GM13976 (cell line): ENCODE data around the gene KIFC1.

Source experiments
- DNase-seq: peaks from one replicate; pipeline ENCODE4 v3.0.0; 2012; ENCODE audit warnings: low spot score
- CTCF ChIP-seq: IDR thresholded peaks from 2 replicates; pipeline ENCODE4 v1.5.1; 2012; ENCODE audit warnings: borderline replicate concordance, mild to moderate bottlenecking; ENCODE audit not compliant: insufficient read depth; ENCODE audit errors: extremely low read depth, missing control alignments, control extremely low read depth
- in situ Hi-C: fragments of 300-500 bp; cut with MboI; formaldehyde crosslinking; loops from one replicate; pipeline ENCODE4 v1.12.0; 2022; ENCODE audit warnings: low sequenced_read_pairs, mixed read lengths, inconsistent platforms; ENCODE audit not compliant: unreplicated experiment

KIFC1 gene

DNA sequence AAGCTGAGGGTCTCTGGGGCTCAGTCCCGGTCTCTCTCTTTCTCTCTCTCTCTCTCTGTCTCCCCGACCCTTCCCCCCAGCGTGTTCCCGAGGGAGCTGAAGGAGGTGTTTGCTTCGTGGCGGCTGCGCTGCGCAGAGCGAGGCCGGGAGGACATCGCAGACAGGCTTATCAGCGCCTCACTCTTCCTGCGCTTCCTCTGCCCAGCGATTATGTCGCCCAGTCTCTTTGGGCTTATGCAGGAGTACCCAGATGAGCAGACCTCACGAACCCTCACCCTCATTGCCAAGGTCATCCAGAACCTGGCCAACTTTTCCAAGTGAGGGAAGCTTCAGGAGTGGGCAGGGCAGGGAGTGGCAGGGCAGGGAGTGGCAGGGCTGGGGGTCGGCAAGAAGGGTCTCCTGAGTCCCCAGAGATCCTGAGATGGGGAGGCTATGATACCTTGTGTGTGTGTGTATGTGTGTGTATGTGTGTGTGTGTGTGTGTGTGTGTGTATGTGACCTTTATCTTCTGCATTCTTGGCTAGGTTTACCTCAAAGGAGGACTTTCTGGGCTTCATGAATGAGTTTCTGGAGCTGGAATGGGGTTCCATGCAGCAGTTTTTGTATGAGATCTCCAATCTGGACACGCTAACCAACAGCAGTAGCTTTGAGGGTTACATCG, 49.2 kb downstream of the KIFC1 start:
- no peak for TF ChIP-seq CTCF
- peak; percentile 9 for DNase-seq
- in situ Hi-C loops, result no loop called here

- in situ Hi-C loops, result no loop called here
- no peak for TF ChIP-seq CTCF
- DNase-seq, result peak; percentile 18
Measured at GRCh38 chr6:33441457-33441856, 49.8 kb downstream of the KIFC1 start.

GRCh38 chr6:33442283-33442682, 50.7 kb downstream of the KIFC1 start:
- DNase-seq, result peak; percentile 16
- in situ Hi-C loops, result no loop called here
- no peak for TF ChIP-seq CTCF

- DNase-seq, result peak; percentile 21
- in situ Hi-C loops, result no loop called here
- no peak for TF ChIP-seq CTCF
Measured at GRCh38 chr6:33443025-33443424, 51.4 kb downstream of the KIFC1 start.

- DNase-seq, result peak; percentile 17
- in situ Hi-C loops, result no loop called here
- TF ChIP-seq CTCF, result no peak
Measured at GRCh38 chr6:33443619-33444504, 52.2 kb downstream of the KIFC1 start.

GRCh38 chr6:33445119-33445603, 53.5 kb downstream of the KIFC1 start:
- in situ Hi-C loops, result no loop called here
- no peak for TF ChIP-seq CTCF

More at GRCh38 chr6:33445119-33445603, 53.5 kb downstream of the KIFC1 start:
- DNase-seq, result no peak
